Ammon's horn (tissue), 1 donor: ENCODE results near the gene CYP46A1.

Experiments used
- DNase-seq: peaks from one replicate; pipeline ENCODE4 v3.0.0-alpha.2; 2016; ENCODE audit warnings: low spot score

Gene CYP46A1

GRCh38 chr14:99673305-99674063 lies 10.6 kb upstream of the CYP46A1 start:
- no peak for DNase-seq

GRCh38 chr14:99674064-99674650 lies 9.9 kb upstream of the CYP46A1 start:
- no peak for DNase-seq

- DNase-seq: no peak
Measured at GRCh38 chr14:99674776-99675381, 9.2 kb upstream of the CYP46A1 start.

GRCh38 chr14:99675382-99675835 lies 8.7 kb upstream of the CYP46A1 start:
- DNase-seq: no peak

GRCh38 chr14:99675951-99676350 lies 8.1 kb upstream of the CYP46A1 start:
- DNase-seq: no peak

GRCh38 chr14:99676657-99677056 lies 7.4 kb upstream of the CYP46A1 start:
- no peak for DNase-seq

- no peak for DNase-seq
Measured at GRCh38 chr14:99677231-99678140, 6.6 kb upstream of the CYP46A1 start.

GRCh38 chr14:99678198-99678597 lies 5.9 kb upstream of the CYP46A1 start:
- DNase-seq: no peak

GRCh38 chr14:99679111-99679510 lies 5.0 kb upstream of the CYP46A1 start:
- no peak for DNase-seq

GRCh38 chr14:99679543-99679942 lies 4.6 kb upstream of the CYP46A1 start:
- no peak for DNase-seq

- no peak for DNase-seq
Measured at GRCh38 chr14:99679996-99680395, 4.1 kb upstream of the CYP46A1 start.

- no peak for DNase-seq
Measured at GRCh38 chr14:99681101-99681831, 2.8 kb upstream of the CYP46A1 start.

- DNase-seq: no peak
Measured at GRCh38 chr14:99681832-99682148, 2.3 kb upstream of the CYP46A1 start.

GRCh38 chr14:99682809-99683618 lies 1.1 kb upstream of the CYP46A1 start:
- DNase-seq: peak; percentile 87

- DNase-seq: no peak
Measured at GRCh38 chr14:99684410-99684934, 374 bp downstream of the CYP46A1 start.

- DNase-seq: no peak
Measured at GRCh38 chr14:99685151-99685591, 1.1 kb downstream of the CYP46A1 start.

- DNase-seq: no peak
Measured at GRCh38 chr14:99685596-99685995, 1.5 kb downstream of the CYP46A1 start.

- no peak for DNase-seq
Measured at GRCh38 chr14:99686557-99687283, 2.6 kb downstream of the CYP46A1 start.

- DNase-seq: no peak
Measured at GRCh38 chr14:99687284-99688209, 3.4 kb downstream of the CYP46A1 start.
